GM15510 (cell line): Measurements from ENCODE around the gene GRM7.

ENCODE experiments used
- POLR2A ChIP-seq: IDR thresholded peaks from 3 replicates; pipeline ENCODE4 v1.6.1; 2011; ENCODE audit warnings: borderline replicate concordance; ENCODE audit not compliant: insufficient read length; ENCODE audit errors: extremely low read depth

The GRM7 gene

GRCh38 chr3:7421065-7421464 lies 560.1 kb downstream of the GRM7 start:
- TF ChIP-seq POLR2A = no peak

DNA sequence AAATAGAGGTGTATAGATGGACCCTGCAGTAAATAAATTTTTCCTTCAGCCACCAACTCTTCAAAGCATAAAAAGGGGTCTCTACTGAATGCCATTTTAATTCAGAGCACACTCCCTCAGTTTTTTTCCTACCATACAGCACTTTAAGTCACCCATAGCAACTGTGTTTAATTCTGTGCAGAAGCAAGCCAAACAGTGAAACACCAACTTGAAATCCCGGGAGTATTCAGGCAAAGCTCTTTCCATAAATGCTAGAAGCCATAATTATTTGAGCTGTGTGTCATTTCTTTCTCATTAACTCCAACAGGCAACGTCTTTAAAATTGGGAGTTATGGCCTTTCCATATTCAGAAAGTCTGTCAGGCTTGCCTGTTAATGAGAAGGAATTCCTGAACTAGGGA lies 562.1 kb downstream of the GRM7 start:
- TF ChIP-seq POLR2A = no peak

DNA sequence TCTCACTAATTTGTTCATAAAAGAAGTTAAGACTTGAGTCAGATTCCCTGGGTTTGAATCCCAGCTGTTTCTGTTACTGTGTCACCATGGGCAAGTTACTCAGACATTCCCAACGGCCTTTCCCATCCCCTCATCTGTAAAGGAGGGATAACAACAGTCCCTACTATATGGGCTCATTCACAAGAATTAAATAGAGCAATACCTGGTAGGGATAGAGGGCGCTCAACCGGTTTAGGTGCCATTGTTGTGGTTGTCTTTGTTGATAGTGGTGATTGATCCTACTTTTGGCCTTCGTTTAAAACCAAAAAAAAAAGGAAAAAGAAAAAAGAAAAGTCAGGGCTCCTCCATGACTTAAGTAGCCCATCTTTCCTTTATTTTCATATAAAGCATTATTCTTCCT lies 563.1 kb downstream of the GRM7 start:
- TF ChIP-seq POLR2A = no peak

DNA sequence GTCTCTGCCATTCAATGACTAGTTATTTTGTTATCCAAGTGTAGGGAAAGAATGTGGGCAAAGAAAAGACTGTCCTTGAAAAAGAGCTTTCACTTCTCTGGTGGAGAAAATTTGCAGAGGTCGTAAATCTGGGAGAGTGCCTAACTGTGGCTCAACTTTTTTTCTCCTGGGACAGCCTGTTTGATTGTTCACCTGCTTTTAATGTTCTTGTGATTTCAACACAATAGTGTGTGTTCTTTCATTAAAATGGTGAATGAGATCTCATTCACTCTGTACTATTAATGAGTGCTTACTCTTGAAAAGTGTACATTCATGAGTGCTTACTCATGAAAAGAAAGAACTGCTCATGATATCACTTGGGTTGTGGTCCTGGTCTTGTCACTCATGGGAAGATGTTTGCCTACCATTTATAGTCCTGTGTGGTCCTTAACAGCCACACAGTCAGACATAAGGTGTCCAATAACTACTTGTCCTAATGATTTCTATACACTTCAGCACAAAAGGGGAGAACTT lies 567.3 kb downstream of the GRM7 start:
- TF ChIP-seq POLR2A = no peak

- no peak for TF ChIP-seq POLR2A
These were observed 571.7 kb downstream of the GRM7 start for GRCh38 chr3:7432610-7433009.

DNA sequence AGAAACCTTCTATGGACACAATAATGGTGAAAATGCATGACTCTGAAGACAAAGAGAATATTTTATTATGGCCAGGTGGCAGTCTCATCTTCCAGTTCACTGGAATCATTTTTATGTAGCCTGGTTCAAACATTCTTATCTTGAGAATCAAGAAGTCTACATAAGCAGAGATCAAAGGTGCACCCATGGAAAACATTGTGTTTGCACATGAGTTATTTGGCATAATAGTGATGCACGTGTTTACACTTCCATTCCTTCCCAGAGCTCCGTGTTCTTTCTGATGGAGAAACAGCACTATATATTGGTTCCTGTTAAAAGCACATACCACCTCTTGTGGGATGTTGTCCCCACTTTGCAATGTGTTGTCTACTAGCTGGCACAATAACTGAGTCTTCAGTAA lies 572.2 kb downstream of the GRM7 start:
- no peak for TF ChIP-seq POLR2A

GRCh38 chr3:7436542-7436941 lies 575.6 kb downstream of the GRM7 start:
- no peak for TF ChIP-seq POLR2A

- no peak for TF ChIP-seq POLR2A
These were observed 576.3 kb downstream of the GRM7 start for GRCh38 chr3:7437231-7437630.

- no peak for TF ChIP-seq POLR2A
These were observed 578.3 kb downstream of the GRM7 start for GRCh38 chr3:7439101-7439680.

- no peak for TF ChIP-seq POLR2A
These were observed 584.0 kb downstream of the GRM7 start for GRCh38 chr3:7444886-7445285.

DNA sequence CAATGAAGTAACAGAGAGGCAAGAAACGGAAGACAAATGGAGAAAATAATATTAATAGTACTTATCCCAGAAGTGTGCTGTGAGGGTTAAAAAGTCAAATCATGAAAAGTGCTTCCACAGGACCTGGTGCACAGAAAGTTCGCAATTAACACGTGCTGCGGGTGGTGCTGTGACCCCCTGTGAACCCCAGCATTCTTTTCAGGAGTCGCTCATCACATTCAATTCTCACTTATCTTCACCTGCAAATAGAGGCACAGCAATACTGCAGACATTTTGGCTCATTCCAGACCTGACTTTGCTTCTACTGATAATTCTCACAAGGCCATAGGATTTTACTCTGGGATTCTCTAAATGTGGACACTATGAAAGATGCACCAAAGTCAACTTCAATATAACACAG lies 584.4 kb downstream of the GRM7 start:
- no peak for TF ChIP-seq POLR2A

DNA sequence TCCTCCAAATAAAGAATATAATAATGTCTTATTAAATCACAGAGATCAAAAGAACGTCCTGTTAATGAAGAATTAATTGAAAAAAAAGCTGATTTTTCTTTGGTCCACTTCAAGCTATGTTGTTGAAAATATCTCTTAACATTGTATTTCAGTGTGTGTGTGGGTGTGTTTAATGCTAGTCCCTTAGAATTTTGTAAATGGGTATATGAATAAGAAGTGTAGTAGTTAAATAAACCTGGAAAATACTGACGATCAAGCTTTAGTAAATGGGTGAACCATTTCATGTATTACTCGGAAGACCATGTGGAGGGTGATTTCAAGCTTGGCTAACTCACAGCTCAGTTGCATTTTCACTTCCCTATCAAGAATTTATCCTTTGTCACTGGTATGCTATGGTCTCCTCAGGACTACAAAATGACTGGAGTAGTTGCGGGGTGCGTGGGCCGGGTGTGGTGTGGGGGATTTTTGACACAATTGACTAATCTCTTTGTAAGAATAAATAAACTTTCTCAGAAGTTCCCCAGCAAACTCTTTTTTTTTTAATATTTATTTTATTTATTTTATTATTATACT lies 586.4 kb downstream of the GRM7 start:
- TF ChIP-seq POLR2A = no peak

- no peak for TF ChIP-seq POLR2A
These were observed 595.5 kb downstream of the GRM7 start for GRCh38 chr3:7456386-7456785.

GRCh38 chr3:7461202-7461825 lies 600.4 kb downstream of the GRM7 start:
- no peak for TF ChIP-seq POLR2A

- no peak for TF ChIP-seq POLR2A
These were observed 609.0 kb downstream of the GRM7 start for GRCh38 chr3:7469866-7470265.

- TF ChIP-seq POLR2A = no peak
These were observed 623.7 kb downstream of the GRM7 start for GRCh38 chr3:7484636-7485035.

GRCh38 chr3:7487763-7488162 lies 626.8 kb downstream of the GRM7 start:
- TF ChIP-seq POLR2A = no peak

DNA sequence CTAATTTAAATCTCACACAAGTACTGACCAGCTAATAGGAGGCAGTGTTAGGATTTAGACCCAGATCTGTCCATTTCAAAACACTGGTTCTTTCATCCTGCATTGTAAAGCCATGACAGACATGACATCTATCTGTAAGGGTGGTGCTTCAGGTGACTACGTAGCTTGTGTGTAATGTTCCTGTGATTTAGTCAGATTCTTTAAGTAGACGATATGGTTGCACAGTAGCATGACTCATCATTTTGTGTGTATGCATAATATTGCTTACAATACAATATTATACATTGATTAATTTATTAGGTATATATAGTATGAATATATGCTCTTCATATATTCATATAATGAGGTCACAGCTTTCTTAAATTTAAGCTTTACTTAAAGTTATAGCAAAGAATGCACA lies 628.5 kb downstream of the GRM7 start:
- no peak for TF ChIP-seq POLR2A
